Measurements from ENCODE around the gene PAX7. TPM values are rescaled to one million over a fixed set of nuclear protein-coding genes. Genes with fewer than 3 reads are reported as not detected.

PAX7 gene
- polyA plus RNA-seq, 2 of the 4 experiments (the other 2 are of a cell fraction), result 0.23 to 0.48 TPM

DNA sequence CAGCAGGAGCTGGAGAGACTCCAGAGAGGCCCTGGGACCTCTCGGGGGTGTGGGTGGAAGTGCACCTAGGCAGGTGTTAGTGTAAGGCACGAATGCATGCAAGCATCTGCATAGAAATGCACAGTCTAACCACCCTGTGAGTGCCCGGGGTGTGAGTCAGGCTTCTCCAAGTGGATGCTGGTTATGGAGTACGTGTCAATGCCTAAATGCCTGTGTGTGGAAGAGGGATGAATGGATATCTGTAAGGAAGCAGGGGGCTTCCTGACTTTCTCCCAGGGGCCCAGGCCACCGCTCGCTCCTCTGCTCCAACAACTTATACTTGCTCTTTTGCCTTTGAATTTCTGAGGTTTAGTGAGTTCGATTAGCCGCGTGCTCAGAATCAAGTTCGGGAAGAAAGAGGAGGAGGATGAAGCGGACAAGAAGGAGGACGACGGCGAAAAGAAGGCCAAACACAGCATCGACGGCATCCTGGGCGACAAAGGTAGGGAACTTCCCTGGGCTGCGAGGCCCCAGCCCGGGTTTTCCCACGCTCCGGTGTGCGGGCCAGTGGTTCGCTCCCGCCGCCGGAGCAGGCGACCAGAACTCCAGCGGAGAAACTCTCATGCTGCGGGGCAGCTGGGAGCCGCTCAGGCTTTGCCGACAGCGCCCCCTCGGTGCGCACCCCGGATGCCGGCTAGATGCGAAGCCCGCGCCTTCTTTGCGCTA lies 5.4 kb downstream of the PAX7 start (continued):
- TF ChIP-seq, protein P1, sequence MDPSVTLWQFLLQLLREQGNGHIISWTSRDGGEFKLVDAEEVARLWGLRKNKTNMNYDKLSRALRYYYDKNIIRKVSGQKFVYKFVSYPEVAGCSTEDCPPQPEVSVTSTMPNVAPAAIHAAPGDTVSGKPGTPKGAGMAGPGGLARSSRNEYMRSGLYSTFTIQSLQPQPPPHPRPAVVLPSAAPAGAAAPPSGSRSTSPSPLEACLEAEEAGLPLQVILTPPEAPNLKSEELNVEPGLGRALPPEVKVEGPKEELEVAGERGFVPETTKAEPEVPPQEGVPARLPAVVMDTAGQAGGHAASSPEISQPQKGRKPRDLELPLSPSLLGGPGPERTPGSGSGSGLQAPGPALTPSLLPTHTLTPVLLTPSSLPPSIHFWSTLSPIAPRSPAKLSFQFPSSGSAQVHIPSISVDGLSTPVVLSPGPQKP (IDR thresholded peaks at IDR 0.05; ENCODE audit: low read depth, low read length), result no peak
- TF ChIP-seq, protein P2, sequence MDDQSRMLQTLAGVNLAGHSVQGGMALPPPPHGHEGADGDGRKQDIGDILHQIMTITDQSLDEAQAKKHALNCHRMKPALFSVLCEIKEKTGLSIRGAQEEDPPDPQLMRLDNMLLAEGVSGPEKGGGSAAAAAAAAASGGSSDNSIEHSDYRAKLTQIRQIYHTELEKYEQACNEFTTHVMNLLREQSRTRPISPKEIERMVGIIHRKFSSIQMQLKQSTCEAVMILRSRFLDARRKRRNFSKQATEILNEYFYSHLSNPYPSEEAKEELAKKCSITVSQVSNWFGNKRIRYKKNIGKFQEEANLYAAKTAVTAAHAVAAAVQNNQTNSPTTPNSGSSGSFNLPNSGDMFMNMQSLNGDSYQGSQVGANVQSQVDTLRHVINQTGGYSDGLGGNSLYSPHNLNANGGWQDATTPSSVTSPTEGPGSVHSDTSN (IDR thresholded peaks at IDR 0.05), result no peak
- TF ChIP-seq BHLHE40 (IDR thresholded peaks at IDR 0.05; ENCODE audit: low read depth, low read length), result no peak
- TF ChIP-seq, protein P3, sequence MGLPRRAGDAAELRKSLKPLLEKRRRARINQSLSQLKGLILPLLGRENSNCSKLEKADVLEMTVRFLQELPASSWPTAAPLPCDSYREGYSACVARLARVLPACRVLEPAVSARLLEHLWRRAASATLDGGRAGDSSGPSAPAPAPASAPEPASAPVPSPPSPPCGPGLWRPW (IDR thresholded peaks at IDR 0.05), result no peak
- no peak for TF ChIP-seq POLR2AphosphoS2 (conservative IDR thresholded peaks at IDR 0.05; ENCODE audit: low read length)
- TF ChIP-seq TFCP2L1 (CRISPR knock-in tag; IDR thresholded peaks at IDR 0.05), result no peak
- no peak for TF ChIP-seq ZSCAN20 (CRISPR knock-in tag; IDR thresholded peaks at IDR 0.05)

DNA sequence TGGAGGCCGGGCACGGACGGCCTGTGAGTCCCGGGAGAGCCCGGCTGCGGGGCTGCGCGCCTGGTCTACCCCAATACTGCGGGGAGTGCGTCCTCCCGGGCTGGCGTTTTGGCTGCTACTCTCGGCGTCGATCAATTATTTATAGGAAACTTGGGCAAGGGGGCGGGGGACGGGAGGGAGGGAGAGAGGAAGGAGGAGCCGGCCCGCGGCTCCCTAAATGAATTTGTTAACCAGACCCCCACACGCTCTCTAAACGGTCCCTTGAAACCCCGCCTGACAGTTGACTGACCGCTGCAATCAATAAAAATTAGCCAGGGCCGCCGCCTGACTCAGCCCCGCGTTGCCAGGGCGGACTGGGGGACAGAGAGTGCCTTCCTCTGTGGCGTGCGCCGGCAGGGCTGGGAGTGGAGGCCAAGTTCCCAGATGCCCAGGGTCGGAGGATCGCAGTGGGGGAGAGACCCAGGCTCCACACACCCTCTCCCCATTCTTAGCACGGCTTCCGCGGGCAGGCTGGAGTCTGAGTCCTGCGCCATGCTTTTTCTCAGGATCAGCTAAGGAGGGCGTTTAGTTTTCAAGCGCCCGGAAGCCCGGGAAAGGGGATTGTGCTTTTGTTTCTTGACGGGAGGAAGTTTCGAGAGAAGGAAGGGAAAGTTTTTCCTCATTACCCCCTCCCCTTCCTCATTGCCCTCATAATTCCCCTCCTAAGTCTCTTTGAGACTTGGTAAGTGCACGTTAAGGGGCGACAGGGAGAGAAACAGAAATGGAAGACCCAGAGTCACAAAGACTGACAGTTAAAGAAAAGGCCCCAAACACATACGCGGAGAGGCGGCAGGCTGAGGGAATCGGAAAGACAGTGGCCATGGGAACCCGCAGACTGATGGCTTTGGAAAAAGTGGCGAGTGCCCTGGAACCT lies 6.2 kb downstream of the PAX7 start:
- ChIA-PET CTCF (no interaction called here), POLR2A (no interaction called here)
- WGBS (ENCODE audit: missing lambda C conversion rate), result 86% methylated on average over 33 of the region's 52 CpGs
- TF ChIP-seq, protein P4, sequence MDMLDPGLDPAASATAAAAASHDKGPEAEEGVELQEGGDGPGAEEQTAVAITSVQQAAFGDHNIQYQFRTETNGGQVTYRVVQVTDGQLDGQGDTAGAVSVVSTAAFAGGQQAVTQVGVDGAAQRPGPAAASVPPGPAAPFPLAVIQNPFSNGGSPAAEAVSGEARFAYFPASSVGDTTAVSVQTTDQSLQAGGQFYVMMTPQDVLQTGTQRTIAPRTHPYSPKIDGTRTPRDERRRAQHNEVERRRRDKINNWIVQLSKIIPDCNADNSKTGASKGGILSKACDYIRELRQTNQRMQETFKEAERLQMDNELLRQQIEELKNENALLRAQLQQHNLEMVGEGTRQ (IDR thresholded peaks at IDR 0.05), result no peak
- no peak for TF ChIP-seq NR3C1 (IDR thresholded peaks at IDR 0.05)
- TF ChIP-seq, protein P5, sequence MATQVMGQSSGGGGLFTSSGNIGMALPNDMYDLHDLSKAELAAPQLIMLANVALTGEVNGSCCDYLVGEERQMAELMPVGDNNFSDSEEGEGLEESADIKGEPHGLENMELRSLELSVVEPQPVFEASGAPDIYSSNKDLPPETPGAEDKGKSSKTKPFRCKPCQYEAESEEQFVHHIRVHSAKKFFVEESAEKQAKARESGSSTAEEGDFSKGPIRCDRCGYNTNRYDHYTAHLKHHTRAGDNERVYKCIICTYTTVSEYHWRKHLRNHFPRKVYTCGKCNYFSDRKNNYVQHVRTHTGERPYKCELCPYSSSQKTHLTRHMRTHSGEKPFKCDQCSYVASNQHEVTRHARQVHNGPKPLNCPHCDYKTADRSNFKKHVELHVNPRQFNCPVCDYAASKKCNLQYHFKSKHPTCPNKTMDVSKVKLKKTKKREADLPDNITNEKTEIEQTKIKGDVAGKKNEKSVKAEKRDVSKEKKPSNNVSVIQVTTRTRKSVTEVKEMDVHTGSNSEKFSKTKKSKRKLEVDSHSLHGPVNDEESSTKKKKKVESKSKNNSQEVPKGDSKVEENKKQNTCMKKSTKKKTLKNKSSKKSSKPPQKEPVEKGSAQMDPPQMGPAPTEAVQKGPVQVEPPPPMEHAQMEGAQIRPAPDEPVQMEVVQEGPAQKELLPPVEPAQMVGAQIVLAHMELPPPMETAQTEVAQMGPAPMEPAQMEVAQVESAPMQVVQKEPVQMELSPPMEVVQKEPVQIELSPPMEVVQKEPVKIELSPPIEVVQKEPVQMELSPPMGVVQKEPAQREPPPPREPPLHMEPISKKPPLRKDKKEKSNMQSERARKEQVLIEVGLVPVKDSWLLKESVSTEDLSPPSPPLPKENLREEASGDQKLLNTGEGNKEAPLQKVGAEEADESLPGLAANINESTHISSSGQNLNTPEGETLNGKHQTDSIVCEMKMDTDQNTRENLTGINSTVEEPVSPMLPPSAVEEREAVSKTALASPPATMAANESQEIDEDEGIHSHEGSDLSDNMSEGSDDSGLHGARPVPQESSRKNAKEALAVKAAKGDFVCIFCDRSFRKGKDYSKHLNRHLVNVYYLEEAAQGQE (IDR thresholded peaks at IDR 0.05), result no peak
- TF ChIP-seq CEBPB (IDR thresholded peaks at IDR 0.05), result no peak
- no peak for TF ChIP-seq FOSB (CRISPR knock-in tag; IDR thresholded peaks at IDR 0.05)
- TF ChIP-seq CHD2 (IDR thresholded peaks at IDR 0.05; ENCODE audit: low read length, partially characterized antibody), result no peak
- TF ChIP-seq, protein P6, sequence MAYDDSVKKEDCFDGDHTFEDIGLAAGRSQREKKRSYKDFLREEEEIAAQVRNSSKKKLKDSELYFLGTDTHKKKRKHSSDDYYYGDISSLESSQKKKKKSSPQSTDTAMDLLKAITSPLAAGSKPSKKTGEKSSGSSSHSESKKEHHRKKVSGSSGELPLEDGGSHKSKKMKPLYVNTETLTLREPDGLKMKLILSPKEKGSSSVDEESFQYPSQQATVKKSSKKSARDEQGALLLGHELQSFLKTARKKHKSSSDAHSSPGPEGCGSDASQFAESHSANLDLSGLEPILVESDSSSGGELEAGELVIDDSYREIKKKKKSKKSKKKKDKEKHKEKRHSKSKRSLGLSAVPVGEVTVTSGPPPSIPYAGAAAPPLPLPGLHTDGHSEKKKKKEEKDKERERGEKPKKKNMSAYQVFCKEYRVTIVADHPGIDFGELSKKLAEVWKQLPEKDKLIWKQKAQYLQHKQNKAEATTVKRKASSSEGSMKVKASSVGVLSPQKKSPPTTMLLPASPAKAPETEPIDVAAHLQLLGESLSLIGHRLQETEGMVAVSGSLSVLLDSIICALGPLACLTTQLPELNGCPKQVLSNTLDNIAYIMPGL (CRISPR knock-in tag; IDR thresholded peaks at IDR 0.05; ENCODE audit: borderline replicate concordance), result no peak
- no peak for TF ChIP-seq HDAC2 (IDR thresholded peaks at IDR 0.05)
- no peak for TF ChIP-seq ZNF302 (CRISPR knock-in tag; IDR thresholded peaks at IDR 0.05)
- Histone ChIP-seq H3K4me2 (no peak overlapping the region), H3K4me3 (no peak overlapping the region), H3K9me3 (no peaks in the 10 kb centered on the region), H3K27ac (no peak overlapping the region), H3K4me1 (peaks cover 5% of the 10 kb centered on the region; the same call in 1 of the 3 replicates)
- DNase-seq (ENCODE audit: low read depth in 1 of 2, low spot score in 1 of 2), result no peak
- ATAC-seq, result no peak
- FAIRE-seq, result no peak
